ENCODE data around the gene LRP2. TPM values are rescaled to one million over a fixed set of nuclear protein-coding genes. Genes with fewer than 3 reads are reported as not detected.

The LRP2 gene
- total and polyA plus RNA-seq, 8 donors: 2.5 to 34.6 (median 4.0) TPM

DNA sequence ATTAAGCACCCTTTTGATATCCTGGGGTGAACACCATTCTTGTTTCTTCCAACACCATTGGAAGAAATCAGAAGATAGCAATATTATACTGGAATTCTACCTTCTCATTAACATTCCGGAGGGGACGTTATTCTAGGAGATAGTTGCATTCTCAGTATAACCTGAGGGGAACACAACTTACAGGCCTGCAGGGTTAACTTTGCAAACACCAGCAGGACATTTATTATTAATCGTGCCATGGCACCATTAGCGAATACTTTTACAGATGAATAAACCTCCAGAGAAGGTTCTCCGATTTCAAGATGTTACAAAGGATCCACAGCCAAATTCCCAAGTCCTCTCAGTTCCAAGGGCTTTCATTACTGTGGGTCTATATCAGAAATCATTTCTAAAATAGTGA lies 184.0 kb downstream of the LRP2 start:
- no peaks in the 10 kb centered on the region for H3K9me3 ChIP-seq
- H3K4me3 ChIP-seq: no peak overlapping the region
- no peaks in the 10 kb centered on the region for H3K27me3 ChIP-seq
- DNase-seq (no peak), ATAC-seq (no peak)
- H3K27ac ChIP-seq: no peak overlapping the region
- TF ChIP-seq, protein P1, sequence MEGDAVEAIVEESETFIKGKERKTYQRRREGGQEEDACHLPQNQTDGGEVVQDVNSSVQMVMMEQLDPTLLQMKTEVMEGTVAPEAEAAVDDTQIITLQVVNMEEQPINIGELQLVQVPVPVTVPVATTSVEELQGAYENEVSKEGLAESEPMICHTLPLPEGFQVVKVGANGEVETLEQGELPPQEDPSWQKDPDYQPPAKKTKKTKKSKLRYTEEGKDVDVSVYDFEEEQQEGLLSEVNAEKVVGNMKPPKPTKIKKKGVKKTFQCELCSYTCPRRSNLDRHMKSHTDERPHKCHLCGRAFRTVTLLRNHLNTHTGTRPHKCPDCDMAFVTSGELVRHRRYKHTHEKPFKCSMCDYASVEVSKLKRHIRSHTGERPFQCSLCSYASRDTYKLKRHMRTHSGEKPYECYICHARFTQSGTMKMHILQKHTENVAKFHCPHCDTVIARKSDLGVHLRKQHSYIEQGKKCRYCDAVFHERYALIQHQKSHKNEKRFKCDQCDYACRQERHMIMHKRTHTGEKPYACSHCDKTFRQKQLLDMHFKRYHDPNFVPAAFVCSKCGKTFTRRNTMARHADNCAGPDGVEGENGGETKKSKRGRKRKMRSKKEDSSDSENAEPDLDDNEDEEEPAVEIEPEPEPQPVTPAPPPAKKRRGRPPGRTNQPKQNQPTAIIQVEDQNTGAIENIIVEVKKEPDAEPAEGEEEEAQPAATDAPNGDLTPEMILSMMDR (IDR thresholded peaks at IDR 0.05): no peak
- intact Hi-C loops (cut with DNase I): no loop called here
- H3K4me1 ChIP-seq: no peaks in the 10 kb centered on the region
- no peaks in the 10 kb centered on the region for H3K36me3 ChIP-seq

DNA sequence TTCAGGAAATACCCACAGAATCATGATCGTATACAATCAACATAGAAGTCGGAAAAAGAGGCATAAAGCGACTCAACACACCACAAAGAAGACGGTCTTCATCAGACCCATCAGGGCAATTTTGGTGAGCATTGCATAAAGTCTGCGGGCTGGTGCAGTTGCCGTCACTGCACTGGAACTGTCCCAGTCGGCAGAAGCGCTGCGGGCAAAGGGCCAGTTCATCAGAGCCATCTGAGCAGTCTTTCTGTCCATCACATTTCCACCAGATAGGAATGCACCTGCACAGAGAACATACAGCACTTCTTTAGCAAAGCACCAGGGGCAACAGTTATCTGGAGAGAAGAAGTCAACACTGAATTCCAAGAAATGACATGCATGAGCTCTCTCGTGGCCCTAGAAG lies 187.2 kb downstream of the LRP2 start:
- H3K4me1 ChIP-seq: no peaks in the 10 kb centered on the region
- no peaks in the 10 kb centered on the region for H3K27me3 ChIP-seq
- no peak overlapping the region for H3K4me3 ChIP-seq
- no peak overlapping the region for H3K27ac ChIP-seq
- H3K36me3 ChIP-seq: no peaks in the 10 kb centered on the region
- no peak for DNase-seq
- ATAC-seq: no peak
- intact Hi-C loops (cut with DNase I): no loop called here
- TF ChIP-seq, protein P1 (IDR thresholded peaks at IDR 0.05): no peak
- H3K9me3 ChIP-seq: no peaks in the 10 kb centered on the region

GRCh38 chr2:169173876-169174275 lies 188.5 kb downstream of the LRP2 start:
- Histone ChIP-seq H3K36me3 (no peaks in the 10 kb centered on the region), H3K9me3 (no peaks in the 10 kb centered on the region), H3K4me1 (no peaks in the 10 kb centered on the region), H3K27me3 (no peaks in the 10 kb centered on the region), H3K27ac (no peak overlapping the region), H3K4me3 (no peak overlapping the region)
- TF ChIP-seq, protein P1 (IDR thresholded peaks at IDR 0.05): no peak
- no peak for DNase-seq
- intact Hi-C loops (cut with DNase I): no loop called here
- no peak for ATAC-seq

- DNase-seq: no peak
- Histone ChIP-seq H3K4me3 (no peak overlapping the region), H3K27ac (no peak overlapping the region), H3K36me3 (no peaks in the 10 kb centered on the region), H3K9me3 (no peaks in the 10 kb centered on the region), H3K4me1 (no peaks in the 10 kb centered on the region), H3K27me3 (no peaks in the 10 kb centered on the region)
- TF ChIP-seq, protein P1 (IDR thresholded peaks at IDR 0.05): no peak
- intact Hi-C loops (cut with DNase I): no loop called here
- no peak for ATAC-seq
Measured at GRCh38 chr2:169172914-169173313, 189.4 kb downstream of the LRP2 start.

- intact Hi-C loops (cut with DNase I): no loop called here
- DNase-seq (no peak), ATAC-seq (no peak)
- TF ChIP-seq, protein P1 (IDR thresholded peaks at IDR 0.05): no peak
- Histone ChIP-seq H3K4me1 (no peaks in the 10 kb centered on the region), H3K4me3 (no peak overlapping the region), H3K27me3 (no peaks in the 10 kb centered on the region), H3K27ac (no peak overlapping the region), H3K9me3 (no peaks in the 10 kb centered on the region), H3K36me3 (no peaks in the 10 kb centered on the region)
Measured at GRCh38 chr2:169172151-169172735, 190.1 kb downstream of the LRP2 start.

All from left lung (tissue), 10 donors.